GM10266 (cell line): ENCODE data around the gene ATP5MC3.
"Not testable (repeated sequence)": the region's sequence is repeated elsewhere in the genome, so short reads cannot be mapped to it uniquely, and the experiment has no call there.

Experiments
- DNase-seq: peaks from one replicate; pipeline ENCODE4 v3.0.0; 2012; ENCODE audit errors: extremely low spot score
- CTCF ChIP-seq: IDR thresholded peaks from 2 replicates; pipeline ENCODE4 v1.5.1; 2012; ENCODE audit warnings: mild to moderate bottlenecking, low read depth; ENCODE audit not compliant: control insufficient read depth, insufficient read depth; ENCODE audit errors: missing control alignments

Gene ATP5MC3

GRCh38 chr2:175181104-175181876, at the start of gene ATP5MC3:
Gene ATP5MC3, minus strand, starts transcription at chr2:175181710. Its CDS starts 317 bp downstream, at chr2:175181393.
- DNase-seq, result peak; percentile 88
- TF ChIP-seq CTCF, result peak; percentile 21

GRCh38 chr2:175228601-175229000, 47.1 kb upstream of the ATP5MC3 start:
- not testable (repeated sequence) for DNase-seq

GRCh38 chr2:175228179-175228578, 46.7 kb upstream of the ATP5MC3 start:
- DNase-seq, result no peak
- TF ChIP-seq CTCF, result no peak

- DNase-seq, result no peak
Measured at GRCh38 chr2:175227393-175227792, 45.9 kb upstream of the ATP5MC3 start.

GRCh38 chr2:175220075-175220474, 38.6 kb upstream of the ATP5MC3 start:
- DNase-seq, result no peak
- TF ChIP-seq CTCF, result no peak

More at GRCh38 chr2:175227393-175227792, 45.9 kb upstream of the ATP5MC3 start:
- TF ChIP-seq CTCF, result no peak

GRCh38 chr2:175218551-175218950, 37.0 kb upstream of the ATP5MC3 start:
- DNase-seq, result no peak
- no peak for TF ChIP-seq CTCF

- TF ChIP-seq CTCF, result no peak
- no peak for DNase-seq
Measured at GRCh38 chr2:175207741-175208438, 26.4 kb upstream of the ATP5MC3 start.

GRCh38 chr2:175206866-175207265, 25.4 kb upstream of the ATP5MC3 start:
- TF ChIP-seq CTCF, result no peak
- DNase-seq, result no peak
